Ascending aorta (tissue), 2 donors: ENCODE measurements around the gene SHISA7. TPM values are rescaled to one million over a fixed set of nuclear protein-coding genes. Genes with fewer than 3 reads are reported as not detected.

ENCODE experiments used
- DNase-seq, 2 donors: peaks; one replicate each; pipeline ENCODE4 v3.0.0-alpha.2; 2019; ENCODE audit warnings: low spot score in 2 of 2
- H3K27ac ChIP-seq, 2 donors: fragments of 200-600 bp; sonication (generic); one replicate each; pipeline ENCODE4 v1.5.1; 2016 to 2017; ENCODE audit warnings: mild to moderate bottlenecking in 1 of 2
- H3K27me3 ChIP-seq: fragments of 200-600 bp; sonication (generic); one replicate; pipeline ENCODE4 v1.5.1; 2017
- H3K36me3 ChIP-seq, 2 donors: fragments of 200-600 bp; sonication (generic); one replicate each; pipeline ENCODE4 v1.5.1; 2016
- H3K4me1 ChIP-seq, 2 donors: fragments of 200-600 bp; sonication (generic); one replicate each; pipeline ENCODE4 v1.5.1; 2016 to 2017; ENCODE audit warnings: mild to moderate bottlenecking in 1 of 2
- H3K4me3 ChIP-seq, 2 donors: fragments of 200-600 bp; sonication (generic); one replicate each; pipeline ENCODE4 v1.5.1; 2016 to 2017; ENCODE audit warnings: mild to moderate bottlenecking in 1 of 2
- H3K9me3 ChIP-seq, 2 donors: fragments of 200-600 bp; sonication (generic); one replicate each; pipeline ENCODE4 v1.5.1; 2016
- intact Hi-C: fragments of 100-400 bp; cut with DNase I; formaldehyde crosslinking; loops from one replicate; pipeline ENCODE4 v1.15.1; 2023
- total RNA-seq: library from RNA; depleted of rRNA; stranded (reverse); fragments of >200 nt; gene quantifications from one replicate; pipeline ENCODE4 v1.1.0, GENCODE V29; 2016
- TF ChIP-seq, protein P1 (sequence below), 3 experiments: fragments of 200-600 bp in 2 of 3; fragments of 450-650 bp in 1 of 3; sonication (generic) in 2 of 3; IDR thresholded peaks; one replicate each; pipeline ENCODE4 v1.5.1; 2016 to 2019; ENCODE audit warnings: antibody characterized with exemption in 3 of 3, mild to moderate bottlenecking in 1 of 3, moderate library complexity in 1 of 3

SHISA7 gene
- total RNA-seq, 1 donor from 2014 or later: 0.85 TPM

- no peak overlapping the region for H3K27ac ChIP-seq
- H3K4me3 ChIP-seq: no peak overlapping the region
- no peaks in the 10 kb centered on the region for H3K9me3 ChIP-seq
- H3K4me1 ChIP-seq: peaks cover 0 to 6% of the 10 kb centered on the region in 2 donors
- no peak for DNase-seq
- no peaks in the 10 kb centered on the region for H3K36me3 ChIP-seq
- TF ChIP-seq, protein P1, sequence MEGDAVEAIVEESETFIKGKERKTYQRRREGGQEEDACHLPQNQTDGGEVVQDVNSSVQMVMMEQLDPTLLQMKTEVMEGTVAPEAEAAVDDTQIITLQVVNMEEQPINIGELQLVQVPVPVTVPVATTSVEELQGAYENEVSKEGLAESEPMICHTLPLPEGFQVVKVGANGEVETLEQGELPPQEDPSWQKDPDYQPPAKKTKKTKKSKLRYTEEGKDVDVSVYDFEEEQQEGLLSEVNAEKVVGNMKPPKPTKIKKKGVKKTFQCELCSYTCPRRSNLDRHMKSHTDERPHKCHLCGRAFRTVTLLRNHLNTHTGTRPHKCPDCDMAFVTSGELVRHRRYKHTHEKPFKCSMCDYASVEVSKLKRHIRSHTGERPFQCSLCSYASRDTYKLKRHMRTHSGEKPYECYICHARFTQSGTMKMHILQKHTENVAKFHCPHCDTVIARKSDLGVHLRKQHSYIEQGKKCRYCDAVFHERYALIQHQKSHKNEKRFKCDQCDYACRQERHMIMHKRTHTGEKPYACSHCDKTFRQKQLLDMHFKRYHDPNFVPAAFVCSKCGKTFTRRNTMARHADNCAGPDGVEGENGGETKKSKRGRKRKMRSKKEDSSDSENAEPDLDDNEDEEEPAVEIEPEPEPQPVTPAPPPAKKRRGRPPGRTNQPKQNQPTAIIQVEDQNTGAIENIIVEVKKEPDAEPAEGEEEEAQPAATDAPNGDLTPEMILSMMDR (IDR thresholded peaks at IDR 0.05): no peak
- intact Hi-C loops: no loop called here
- H3K27me3 ChIP-seq: no peaks in the 10 kb centered on the region
These were observed 23.1 kb upstream of the SHISA7 start for GRCh38 chr19:55466241-55466614.

DNA sequence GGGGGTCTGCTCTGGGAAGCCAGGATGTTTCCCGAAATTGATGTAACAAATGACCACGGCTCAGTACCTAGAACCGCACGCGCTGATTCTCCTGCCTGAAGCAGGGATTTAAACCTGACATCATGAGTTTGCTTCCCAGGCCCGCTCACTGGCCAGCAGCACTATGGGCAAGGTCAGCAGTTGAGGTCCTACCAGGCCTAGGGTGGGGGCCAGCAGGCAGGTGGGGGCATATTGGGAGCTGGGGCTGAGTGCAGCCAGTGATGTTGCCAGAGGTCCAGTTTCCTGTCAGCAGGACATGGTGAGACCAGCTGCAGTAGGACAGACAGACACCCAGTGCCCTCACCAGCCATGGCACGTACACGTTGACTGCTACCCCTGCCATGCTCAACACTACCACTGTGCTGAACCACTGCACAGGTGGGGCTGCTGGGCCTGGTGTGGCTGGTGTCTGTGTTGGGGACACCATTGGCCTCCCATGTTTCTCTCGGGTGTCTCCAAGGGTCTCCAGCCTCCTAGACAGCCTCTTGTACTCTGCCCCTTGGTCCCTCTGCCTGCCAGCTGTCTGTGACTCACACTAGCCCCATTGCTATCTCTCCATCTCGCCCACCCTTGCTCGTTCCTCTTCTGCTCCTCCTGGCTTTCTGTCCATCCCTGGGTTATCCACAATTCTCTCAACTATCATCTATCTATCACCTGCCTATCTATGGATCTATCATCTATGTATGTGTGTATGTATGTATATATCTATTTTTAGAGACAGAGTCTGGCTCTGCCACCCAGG is 22.6 kb upstream of the SHISA7 start:
- Histone ChIP-seq H3K27ac (no peak overlapping the region), H3K4me3 (no peak overlapping the region), H3K36me3 (no peaks in the 10 kb centered on the region), H3K27me3 (no peaks in the 10 kb centered on the region), H3K9me3 (no peaks in the 10 kb centered on the region), H3K4me1 (peaks cover 0 to 7% of the 10 kb centered on the region in 2 donors)
- intact Hi-C loops: no loop called here
- TF ChIP-seq, protein P1 (IDR thresholded peaks at IDR 0.05): no peak
- no peak for DNase-seq

GRCh38 chr19:55464662-55465054 is 21.6 kb upstream of the SHISA7 start, which contains the start of gene C19orf85:
TSS of gene C19orf85 (minus strand) at chr19:55464751. CDS start at chr19:55464554, 197 bp downstream.
- TF ChIP-seq, protein P1 (IDR thresholded peaks at IDR 0.05): no peak
- Histone ChIP-seq H3K4me3 (no peak within 1 kb of the TSS), H3K9me3 (no peaks in the 10 kb centered on the region), H3K27ac (no peak within 1 kb of the TSS), H3K4me1 (peaks cover 0 to 11% of the 10 kb centered on the region in 2 donors), H3K36me3 (no peaks in the 10 kb centered on the region), H3K27me3 (no peaks in the 10 kb centered on the region)
- DNase-seq: no peak
- intact Hi-C loops: loop anchor here (5.0 kb wide), 2 partner anchors 158 to 182 kb away; partner anchors contain the start of genes BRSK1, HSPBP1 and ZNF784

DNA sequence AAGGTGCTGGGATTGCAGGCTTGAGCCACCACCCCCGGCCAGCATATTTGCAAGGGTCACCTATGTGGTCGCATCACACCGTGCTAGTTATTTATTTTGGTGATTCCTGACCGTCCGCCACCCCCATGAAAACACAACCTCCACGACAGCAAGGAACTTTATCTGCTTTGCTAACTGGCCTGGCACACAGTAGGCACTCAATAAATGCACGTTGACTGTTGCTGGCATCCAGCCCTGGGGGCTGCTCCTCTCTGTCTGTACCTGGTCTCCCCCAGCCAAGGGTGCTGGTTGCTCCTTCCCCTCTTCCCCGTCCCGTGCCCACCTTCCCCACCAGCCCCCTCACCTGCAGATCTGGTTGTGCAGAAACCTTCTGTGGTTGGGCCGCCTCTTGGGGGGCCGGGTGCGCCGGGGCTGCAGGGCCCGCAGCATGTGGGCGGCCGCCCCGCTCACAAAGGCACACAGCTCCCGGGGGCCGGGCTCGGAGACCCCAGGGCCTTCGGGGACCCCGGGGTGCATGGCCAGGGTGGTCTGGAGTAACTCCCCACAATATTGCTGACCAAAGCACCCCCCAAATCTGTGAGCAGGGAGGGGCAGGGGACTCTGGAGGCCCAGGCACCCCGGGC is 21.1 kb upstream of the SHISA7 start:
- H3K27ac ChIP-seq: no peak overlapping the region
- H3K4me1 ChIP-seq: peaks cover 0 to 11% of the 10 kb centered on the region in 2 donors
- intact Hi-C loops: loop anchor here (5.0 kb wide), 2 partner anchors 158 to 182 kb away; partner anchors contain the start of genes BRSK1, HSPBP1 and ZNF784
- DNase-seq: no peak
- H3K9me3 ChIP-seq: no peaks in the 10 kb centered on the region
- H3K27me3 ChIP-seq: no peaks in the 10 kb centered on the region
- TF ChIP-seq, protein P1 (IDR thresholded peaks at IDR 0.05): no peak
- no peaks in the 10 kb centered on the region for H3K36me3 ChIP-seq
- H3K4me3 ChIP-seq: no peak overlapping the region

DNA sequence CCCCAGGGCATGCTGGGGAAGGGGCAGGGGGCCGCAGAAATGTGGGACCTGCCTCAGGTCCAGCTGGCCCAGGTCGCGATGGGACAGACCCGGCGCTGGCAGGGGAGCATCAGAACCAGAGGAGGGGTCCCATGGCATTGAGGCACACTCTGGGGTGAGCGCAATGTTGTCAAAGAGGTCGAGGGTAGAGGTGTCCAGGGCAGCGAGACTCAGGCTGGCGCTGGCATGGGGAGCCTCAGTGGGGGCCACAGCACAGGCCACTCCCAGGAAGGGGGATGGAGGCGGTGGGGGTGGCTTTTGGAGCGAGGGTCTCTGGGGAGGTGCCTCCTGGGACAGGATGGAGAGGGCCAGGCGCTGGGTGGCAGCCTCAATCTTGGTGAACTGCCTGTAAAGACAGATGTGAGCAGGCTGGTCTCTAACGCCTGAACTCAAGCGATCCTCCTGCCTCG is 20.5 kb upstream of the SHISA7 start:
- Histone ChIP-seq H3K27ac (no peak overlapping the region), H3K27me3 (no peaks in the 10 kb centered on the region), H3K36me3 (no peaks in the 10 kb centered on the region), H3K9me3 (no peaks in the 10 kb centered on the region), H3K4me3 (no peak overlapping the region), H3K4me1 (peaks cover 0 to 11% of the 10 kb centered on the region in 2 donors)
- TF ChIP-seq, protein P1 (IDR thresholded peaks at IDR 0.05): no peak
- intact Hi-C loops: loop anchor here (5.0 kb wide), 2 partner anchors 159 to 181 kb away; partner anchors contain the start of genes BRSK1, HSPBP1 and ZNF784
- DNase-seq: no peak
